Psoas muscle (tissue), 8 donors: ENCODE measurements around the gene NANOS2. TPM values are rescaled to one million over a fixed set of nuclear protein-coding genes. Genes with fewer than 3 reads are reported as not detected.
"Not testable (repeated sequence)": the region's sequence is repeated elsewhere in the genome, so short reads cannot be mapped to it uniquely, and the experiment has no call there.

Experiments
- ATAC-seq, 4 donors: fragments of 200-7000 bp; cut with Tn5 transposase; one replicate each; pipeline ENCODE4 v1.9.1; 2020; ENCODE audit warnings: moderate library complexity in 3 of 4, mild to moderate bottlenecking in 2 of 4
- DNase-seq, 2 donors: peaks; one replicate each; pipeline ENCODE4 v3.0.0-alpha.2; 2020
- H3K27ac ChIP-seq: fragments of 200-600 bp; one replicate; pipeline ENCODE4 v1.8.0; 2022
- H3K27me3 ChIP-seq, 3 donors: fragments of 200-600 bp in 1 of 3; one replicate each; pipeline versions ENCODE4 v1.6.1 to v1.8.0; 2013 to 2022; ENCODE audit warnings: low read length in 2 of 3, mild to moderate bottlenecking in 2 of 3, moderate library complexity in 1 of 3; ENCODE audit not compliant: insufficient read depth in 3 of 3
- H3K36me3 ChIP-seq, 2 donors: fragments of 200-600 bp in 1 of 2; one replicate each; pipeline versions ENCODE4 v1.6.1 to v1.8.0; 2013 to 2022; ENCODE audit warnings: low read depth in 1 of 2, mild to moderate bottlenecking in 1 of 2, moderate library complexity in 1 of 2; ENCODE audit not compliant: insufficient read depth in 1 of 2
- H3K4me1 ChIP-seq: fragments of 200-600 bp; one replicate; pipeline ENCODE4 v1.8.0; 2022
- H3K4me3 ChIP-seq: fragments of 200-600 bp; one replicate; pipeline ENCODE4 v1.8.0; 2022; ENCODE audit warnings: mild to moderate bottlenecking
- H3K9me3 ChIP-seq: fragments of 200-600 bp; one replicate; pipeline ENCODE4 v1.8.0; 2022
- CTCF ChIP-seq: fragments of 200-600 bp; IDR thresholded peaks from one replicate; pipeline ENCODE4 v1.8.0; 2022; ENCODE audit warnings: antibody characterized with exemption
- WGBS, 3 donors: extraction: QIAGEN DNeasy Blood & Tissue Kit; methylation state at CpG; one replicate each; pipeline versions ENCODE4 v1.1.6 to v1.1.7; 2013; 5-methylcytosine and 5-hydroxymethylcytosine counted together
- intact Hi-C, 2 donors: fragments of 100-400 bp; cut with DNase I; formaldehyde crosslinking; loops; one replicate each; pipeline versions ENCODE4 v1.11.0 to v1.14.2; 2022
- polyA plus RNA-seq, 3 donors: library from polyadenylated mRNA; stranded (reverse); fragments of 200-250 nt; gene quantifications; one replicate each; pipeline ENCODE4 v1.2.3, GENCODE V29; 2013
- total RNA-seq, 4 donors: library from RNA; stranded (reverse); fragmentation: NEBNext Ultra II Directional in 2 of 4; extraction: Animal tissue kit (Norgen Biotek cat#: 25700) in 2 of 4; gene quantifications; one replicate each; pipeline versions ENCODE4 v1.2.1 to v1.2.4, GENCODE V29; 2021 to 2023
- donor health status: healthy with polysubstance abuse.
- donor health status: DM: no; HTN: no; CAD: no; lungs with moderate emphysema.
- donor health status: Bipolar disorder and iron deficiency.
- donor health status: healthy.
- donor health status: DM: yes; HTN: yes; CAD: no.
- donor health status: DM: no; HTN: no; CAD: no.
- donor health status: DM: no; HTN: no; CAD: no.
- donor health status: DM: yes; HTN: yes; CAD: no.

NANOS2 gene
- total and polyA plus RNA-seq, 7 donors, result not detected

DNA sequence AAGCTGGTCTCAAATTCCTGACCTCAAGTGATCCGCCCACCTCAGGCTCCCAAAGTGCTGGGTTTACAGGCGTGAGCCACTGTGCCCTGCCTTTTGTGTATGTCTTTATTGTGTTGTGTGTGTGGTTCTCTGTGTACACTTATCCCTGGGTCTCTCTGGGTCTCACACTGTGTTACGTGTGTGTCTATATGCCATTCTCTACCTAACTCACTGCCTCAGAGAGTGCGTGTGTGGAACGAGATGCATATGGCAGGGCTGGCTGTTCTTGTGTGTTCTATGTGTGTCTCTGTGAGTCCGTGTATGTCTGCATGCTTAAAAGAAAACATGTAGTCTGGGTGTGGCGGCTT, 40.0 kb downstream of the NANOS2 start:
- no peaks in the 10 kb centered on the region for H3K9me3 ChIP-seq
- TF ChIP-seq CTCF, result no peak
- no peak for DNase-seq
- H3K4me1 ChIP-seq, result no peaks in the 10 kb centered on the region
- 80 to 87% (median 83%) methylated on average over 7 of the region's 7 CpGs for WGBS, 3 donors
- no peaks in the 10 kb centered on the region for H3K36me3 ChIP-seq
- ATAC-seq, result no peak
- intact Hi-C loops, result no loop called here
- no peak overlapping the region for H3K27ac ChIP-seq
- peaks cover 0 to 5% (median 4%) of the 10 kb centered on the region in 3 donors for H3K27me3 ChIP-seq
- no peak overlapping the region for H3K4me3 ChIP-seq

DNA sequence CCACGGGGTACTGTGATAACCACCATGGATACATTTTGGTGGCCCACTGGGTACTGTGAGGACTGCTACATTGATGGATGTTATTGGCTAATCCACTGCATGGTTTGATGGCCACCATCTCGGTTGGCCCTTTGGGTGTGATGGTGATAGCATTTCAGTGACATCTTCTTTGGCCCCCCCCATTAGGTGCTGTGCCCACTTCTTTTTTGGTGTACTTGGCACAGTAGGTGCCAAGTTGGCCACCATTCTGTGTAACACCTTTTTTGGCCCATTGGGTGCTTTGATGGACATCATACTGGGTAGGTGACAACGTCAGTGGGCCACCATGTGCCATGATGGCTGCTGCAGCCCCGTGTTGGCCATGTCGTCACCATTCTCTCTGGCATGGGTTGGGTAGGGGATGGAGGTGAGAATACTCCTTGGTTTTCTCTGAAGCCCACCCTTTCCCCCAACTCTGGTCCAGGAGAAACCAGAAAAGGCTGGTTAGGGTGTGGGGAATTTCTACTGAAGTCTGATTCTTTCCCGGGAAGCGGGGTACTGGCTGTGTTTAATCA, 41.3 kb downstream of the NANOS2 start:
- H3K27me3 ChIP-seq, result peaks cover 0 to 4% (median 4%) of the 10 kb centered on the region in 3 donors
- DNase-seq, result no peak
- ATAC-seq, result no peak
- no peak overlapping the region for H3K27ac ChIP-seq
- no peaks in the 10 kb centered on the region for H3K36me3 ChIP-seq
- WGBS, 3 donors, result 80 to 83% (median 81%) methylated on average over 7 of the region's 7 CpGs
- H3K4me1 ChIP-seq, result no peaks in the 10 kb centered on the region
- TF ChIP-seq CTCF, result no peak
- H3K9me3 ChIP-seq, result no peaks in the 10 kb centered on the region
- H3K4me3 ChIP-seq, result no peak overlapping the region
- intact Hi-C loops, result no loop called here

DNA sequence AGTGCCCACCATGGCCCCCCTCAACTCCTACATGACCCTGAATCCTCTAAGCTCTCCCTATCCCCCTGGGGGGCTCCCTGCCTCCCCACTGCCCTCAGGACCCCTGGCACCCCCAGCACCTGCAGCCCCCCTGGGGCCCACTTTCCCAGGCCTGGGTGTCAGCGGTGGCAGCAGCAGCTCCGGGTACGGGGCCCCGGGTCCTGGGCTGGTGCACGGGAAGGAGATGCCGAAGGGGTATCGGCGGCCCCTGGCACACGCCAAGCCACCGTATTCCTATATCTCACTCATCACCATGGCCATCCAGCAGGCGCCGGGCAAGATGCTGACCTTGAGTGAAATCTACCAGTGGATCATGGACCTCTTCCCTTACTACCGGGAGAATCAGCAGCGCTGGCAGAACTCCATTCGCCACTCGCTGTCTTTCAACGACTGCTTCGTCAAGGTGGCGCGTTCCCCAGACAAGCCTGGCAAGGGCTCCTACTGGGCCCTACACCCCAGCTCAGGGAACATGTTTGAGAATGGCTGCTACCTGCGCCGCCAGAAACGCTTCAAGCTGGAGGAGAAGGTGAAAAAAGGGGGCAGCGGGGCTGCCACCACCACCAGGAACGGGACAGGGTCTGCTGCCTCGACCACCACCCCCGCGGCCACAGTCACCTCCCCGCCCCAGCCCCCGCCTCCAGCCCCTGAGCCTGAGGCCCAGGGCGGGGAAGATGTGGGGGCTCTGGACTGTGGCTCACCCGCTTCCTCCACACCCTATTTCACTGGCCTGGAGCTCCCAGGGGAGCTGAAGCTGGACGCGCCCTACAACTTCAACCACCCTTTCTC, 42.3 kb downstream of the NANOS2 start:
- DNase-seq, result no peak
- ATAC-seq, result no peak
- Histone ChIP-seq H3K9me3 (no peaks in the 10 kb centered on the region), H3K36me3 (no peaks in the 10 kb centered on the region), H3K4me3 (no peak overlapping the region), H3K27ac (no peak overlapping the region), H3K27me3 (peaks cover 0 to 4% (median 4%) of the 10 kb centered on the region in 3 donors), H3K4me1 (no peaks in the 10 kb centered on the region)
- no peak for TF ChIP-seq CTCF
- 91 to 96% (median 94%) methylated on average over 33 to 34 of the region's 34 CpGs for WGBS, 3 donors
- intact Hi-C loops, result no loop called here

DNA sequence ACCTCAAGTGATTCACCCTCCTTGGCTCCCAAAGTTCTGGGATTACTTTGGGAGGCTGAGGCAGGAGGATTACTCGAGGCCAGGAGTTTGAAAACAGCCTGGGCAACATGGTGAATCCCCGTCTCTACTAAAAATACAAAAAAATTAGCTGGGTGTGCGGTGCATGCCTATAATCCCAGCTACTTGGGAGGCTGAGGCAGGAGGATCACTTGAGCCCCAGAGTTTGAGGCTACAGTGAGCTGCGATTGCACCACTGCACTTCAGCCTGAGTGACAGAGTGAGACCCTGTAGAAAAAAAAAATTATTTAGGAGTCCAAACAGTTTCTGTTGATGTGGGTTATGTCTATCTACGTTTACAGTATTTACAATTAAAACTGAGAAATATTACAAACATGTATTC, 43.8 kb downstream of the NANOS2 start:
- Histone ChIP-seq H3K36me3 (no peaks in the 10 kb centered on the region), H3K4me1 (no peaks in the 10 kb centered on the region), H3K27ac (no peak overlapping the region), H3K9me3 (no peaks in the 10 kb centered on the region), H3K27me3 (no peaks in the 10 kb centered on the region), H3K4me3 (no peak overlapping the region)
- intact Hi-C loops, result no loop called here
- WGBS, 3 donors, result 75 to 81% (median 76%) methylated on average over 5 of the region's 5 CpGs
- TF ChIP-seq CTCF, result no peak
- ATAC-seq, result no peak
- no peak for DNase-seq

- DNase-seq, H3K4me1 ChIP-seq, H3K9me3 ChIP-seq, H3K4me3 ChIP-seq, ATAC-seq, H3K27me3 ChIP-seq, H3K36me3 ChIP-seq, H3K27ac ChIP-seq: not testable (repeated sequence)
- 60 to 82% (median 62%) methylated on average over 2 to 4 of the region's 4 CpGs for WGBS, 3 donors
- intact Hi-C loops, result loop anchor here in 1 of 2 donors (5.0 kb wide), 1 partner anchor 150 kb away; no protein-coding TSS in a partner anchor
These were observed 47.3 kb downstream of the NANOS2 start for GRCh38 chr19:45867241-45867640.
